ENCODE results near the gene NELL1.

The NELL1 gene

GRCh38 chr11:21446939-21447590 lies 777.7 kb downstream of the NELL1 start:
- DNase-seq, result no peak

GRCh38 chr11:21447871-21448270 lies 778.5 kb downstream of the NELL1 start:
- no peak for DNase-seq

GRCh38 chr11:21456186-21456585 lies 786.8 kb downstream of the NELL1 start:
- DNase-seq, result no peak

- no peak for DNase-seq
Observed at GRCh38 chr11:21460082-21460481, 790.7 kb downstream of the NELL1 start.

GRCh38 chr11:21461701-21462100 lies 792.3 kb downstream of the NELL1 start:
- DNase-seq, result no peak

GRCh38 chr11:21464601-21465193 lies 795.3 kb downstream of the NELL1 start:
- DNase-seq, result peak; percentile 27

GRCh38 chr11:21465203-21465602 lies 795.8 kb downstream of the NELL1 start:
- DNase-seq, result no peak

GRCh38 chr11:21465920-21466319 lies 796.5 kb downstream of the NELL1 start:
- no peak for DNase-seq

- DNase-seq, result no peak
Observed at GRCh38 chr11:21470521-21470920, 801.1 kb downstream of the NELL1 start.

GRCh38 chr11:21472261-21472660 lies 802.9 kb downstream of the NELL1 start:
- no peak for DNase-seq

- no peak for DNase-seq
Observed at GRCh38 chr11:21474529-21474928, 805.1 kb downstream of the NELL1 start.

- no peak for DNase-seq
Observed at GRCh38 chr11:21475276-21475675, 805.9 kb downstream of the NELL1 start.

GRCh38 chr11:21476588-21476987 lies 807.2 kb downstream of the NELL1 start:
- DNase-seq, result no peak

- DNase-seq, result no peak
Observed at GRCh38 chr11:21480240-21480639, 810.9 kb downstream of the NELL1 start.

- DNase-seq, result no peak
Observed at GRCh38 chr11:21481255-21481654, 811.9 kb downstream of the NELL1 start.

- no peak for DNase-seq
Observed at GRCh38 chr11:21484039-21484438, 814.7 kb downstream of the NELL1 start.

- DNase-seq, result no peak
Observed at GRCh38 chr11:21485006-21485405, 815.6 kb downstream of the NELL1 start.

GRCh38 chr11:21485426-21485825 lies 816.0 kb downstream of the NELL1 start:
- no peak for DNase-seq

- DNase-seq, result peak; percentile 47
Observed at GRCh38 chr11:21489416-21490115, 820.2 kb downstream of the NELL1 start.

- peak; percentile 70 for DNase-seq
Observed at GRCh38 chr11:21492931-21493330, 823.5 kb downstream of the NELL1 start.

GRCh38 chr11:21494946-21495345 lies 825.6 kb downstream of the NELL1 start:
- peak; percentile 62 for DNase-seq

- DNase-seq, result no peak
Observed at GRCh38 chr11:21495879-21496278, 826.5 kb downstream of the NELL1 start.

GRCh38 chr11:21501245-21501644 lies 831.9 kb downstream of the NELL1 start:
- DNase-seq, result peak; percentile 1

- no peak for DNase-seq
Observed at GRCh38 chr11:21505070-21505469, 835.7 kb downstream of the NELL1 start.

Measured in inflammatory macrophage treated with lipopolysaccharide for 4 hours (primary cell).